Neural progenitor cell (in vitro differentiated cells): Measurements from ENCODE around the gene SLMAP.

Experiments
- CTCF ChIP-seq: fragments of 200-600 bp; sonication (generic); IDR thresholded peaks from 2 replicates; pipeline ENCODE4 v1.5.1; 2017; ENCODE audit warnings: antibody characterized with exemption, mild to moderate bottlenecking
- EZH2 ChIP-seq: fragments of 200-600 bp; sonication (generic); IDR thresholded peaks from 2 replicates; pipeline ENCODE4 v1.6.1; 2017; ENCODE audit warnings: antibody characterized with exemption, mild to moderate bottlenecking, moderate library complexity
- EZH2phosphoT487 ChIP-seq: fragments of 200-600 bp; sonication (generic); IDR thresholded peaks from 2 replicates; pipeline ENCODE4 v1.6.1; 2017; ENCODE audit warnings: antibody characterized with exemption

GRCh38 chr3:57896691-57897090 is 140.6 kb downstream of the SLMAP start:
- no peak for TF ChIP-seq CTCF
- no peak for TF ChIP-seq EZH2phosphoT487
- no peak for TF ChIP-seq EZH2
